Epithelial cell of proximal tubule (primary cell): ENCODE measurements around the gene TBC1D10A. TPM values are rescaled to one million over a fixed set of nuclear protein-coding genes. Genes with fewer than 3 reads are reported as not detected.

ENCODE experiments used
- DNase-seq: peaks from one replicate; pipeline ENCODE4 v3.0.0-alpha.2; 2011; ENCODE audit warnings: low read depth
- H3K4me3 ChIP-seq: 2 replicates; pipeline ENCODE4 v1.5.1; 2011; ENCODE audit warnings: low read depth, mild to moderate bottlenecking, low read length
- total RNA-seq: library from RNA; depleted of rRNA; stranded (reverse); fragments of >200 nt; gene quantifications from 2 replicates; pipeline ENCODE4 v1.2.3, GENCODE V29; 2015
- TF ChIP-seq, protein P1 (sequence below): conservative IDR thresholded peaks from 2 replicates; pipeline ENCODE4 v1.5.1; 2012; ENCODE audit warnings: low read depth, mild to moderate bottlenecking, low read length

TBC1D10A gene
- total RNA-seq, 1 donor from 2014 or later: 22.9 TPM

DNA sequence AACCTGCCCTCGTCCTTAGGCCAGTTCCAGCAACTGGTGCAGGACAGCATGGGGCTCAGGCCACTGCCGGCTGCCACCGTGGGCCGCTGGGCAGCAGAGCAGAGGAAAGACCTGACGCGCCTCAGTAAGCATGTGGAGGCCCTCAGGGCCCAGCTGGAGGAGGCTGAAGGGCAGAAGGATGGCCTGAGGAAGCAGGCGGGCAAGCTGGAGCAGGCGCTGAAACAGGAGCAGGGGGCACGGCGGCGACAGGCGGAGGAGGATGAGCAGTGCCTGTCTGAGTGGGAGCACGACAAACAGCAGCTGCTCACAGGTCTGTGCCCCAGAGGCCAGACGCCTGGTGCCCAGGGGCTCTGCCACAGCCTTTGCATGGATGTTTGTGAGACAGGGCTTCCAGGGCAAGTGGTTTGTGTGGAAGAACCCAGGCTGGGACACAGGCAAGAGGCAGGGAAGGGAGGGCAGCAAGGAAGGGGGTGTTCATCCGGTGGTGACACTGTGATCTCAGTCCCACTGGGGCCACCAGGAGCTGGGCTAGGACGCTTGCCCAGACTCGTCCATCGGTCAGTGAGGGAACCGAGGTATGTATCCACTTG, 44.0 kb upstream of the TBC1D10A start:
- H3K4me3 ChIP-seq: no peak overlapping the region
- no peak for DNase-seq
- TF ChIP-seq, protein P1, sequence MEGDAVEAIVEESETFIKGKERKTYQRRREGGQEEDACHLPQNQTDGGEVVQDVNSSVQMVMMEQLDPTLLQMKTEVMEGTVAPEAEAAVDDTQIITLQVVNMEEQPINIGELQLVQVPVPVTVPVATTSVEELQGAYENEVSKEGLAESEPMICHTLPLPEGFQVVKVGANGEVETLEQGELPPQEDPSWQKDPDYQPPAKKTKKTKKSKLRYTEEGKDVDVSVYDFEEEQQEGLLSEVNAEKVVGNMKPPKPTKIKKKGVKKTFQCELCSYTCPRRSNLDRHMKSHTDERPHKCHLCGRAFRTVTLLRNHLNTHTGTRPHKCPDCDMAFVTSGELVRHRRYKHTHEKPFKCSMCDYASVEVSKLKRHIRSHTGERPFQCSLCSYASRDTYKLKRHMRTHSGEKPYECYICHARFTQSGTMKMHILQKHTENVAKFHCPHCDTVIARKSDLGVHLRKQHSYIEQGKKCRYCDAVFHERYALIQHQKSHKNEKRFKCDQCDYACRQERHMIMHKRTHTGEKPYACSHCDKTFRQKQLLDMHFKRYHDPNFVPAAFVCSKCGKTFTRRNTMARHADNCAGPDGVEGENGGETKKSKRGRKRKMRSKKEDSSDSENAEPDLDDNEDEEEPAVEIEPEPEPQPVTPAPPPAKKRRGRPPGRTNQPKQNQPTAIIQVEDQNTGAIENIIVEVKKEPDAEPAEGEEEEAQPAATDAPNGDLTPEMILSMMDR: no peak

DNA sequence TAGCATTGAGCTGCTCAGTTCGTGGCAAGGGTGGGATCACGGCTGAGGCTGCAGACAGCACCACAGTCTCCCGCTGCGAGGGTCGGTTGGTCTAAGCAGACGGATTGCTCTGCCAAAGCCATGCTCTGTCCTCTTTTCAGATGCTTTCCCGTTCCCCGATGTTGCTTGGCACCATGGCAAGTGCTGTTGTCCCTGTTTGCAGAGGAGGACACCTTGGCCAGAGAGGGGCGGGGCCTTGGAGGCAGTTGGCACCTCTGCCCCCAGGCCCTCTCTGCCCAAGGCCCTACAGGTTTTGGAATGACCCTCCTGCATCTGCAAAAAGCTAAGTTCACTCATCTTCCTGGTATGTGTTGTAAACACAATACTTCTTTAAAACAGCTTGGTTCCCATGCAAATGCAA, 41.7 kb upstream of the TBC1D10A start:
- TF ChIP-seq, protein P1: no peak
- DNase-seq: no peak
- H3K4me3 ChIP-seq: no peak overlapping the region

DNA sequence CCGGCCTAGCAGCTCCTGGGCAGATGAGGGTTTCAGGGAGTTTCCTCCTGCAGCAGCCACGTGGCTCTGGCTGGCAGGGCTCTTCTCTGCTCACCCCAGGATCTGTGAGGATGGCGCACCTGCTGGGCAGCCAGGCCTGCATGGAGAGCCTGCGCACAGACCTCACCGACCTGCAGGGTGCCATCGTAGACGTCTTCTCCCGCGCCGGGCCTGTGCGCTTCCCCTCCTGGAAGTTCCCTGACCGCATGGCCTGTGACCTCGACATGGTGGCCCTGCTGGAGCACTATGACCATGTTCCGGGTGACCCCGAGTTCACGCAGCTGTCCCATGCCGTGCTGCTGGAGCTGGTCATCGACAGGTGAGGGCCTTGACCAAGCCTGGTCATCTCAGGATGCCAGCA, 39.1 kb upstream of the TBC1D10A start:
- DNase-seq: no peak
- TF ChIP-seq, protein P1: no peak

DNA sequence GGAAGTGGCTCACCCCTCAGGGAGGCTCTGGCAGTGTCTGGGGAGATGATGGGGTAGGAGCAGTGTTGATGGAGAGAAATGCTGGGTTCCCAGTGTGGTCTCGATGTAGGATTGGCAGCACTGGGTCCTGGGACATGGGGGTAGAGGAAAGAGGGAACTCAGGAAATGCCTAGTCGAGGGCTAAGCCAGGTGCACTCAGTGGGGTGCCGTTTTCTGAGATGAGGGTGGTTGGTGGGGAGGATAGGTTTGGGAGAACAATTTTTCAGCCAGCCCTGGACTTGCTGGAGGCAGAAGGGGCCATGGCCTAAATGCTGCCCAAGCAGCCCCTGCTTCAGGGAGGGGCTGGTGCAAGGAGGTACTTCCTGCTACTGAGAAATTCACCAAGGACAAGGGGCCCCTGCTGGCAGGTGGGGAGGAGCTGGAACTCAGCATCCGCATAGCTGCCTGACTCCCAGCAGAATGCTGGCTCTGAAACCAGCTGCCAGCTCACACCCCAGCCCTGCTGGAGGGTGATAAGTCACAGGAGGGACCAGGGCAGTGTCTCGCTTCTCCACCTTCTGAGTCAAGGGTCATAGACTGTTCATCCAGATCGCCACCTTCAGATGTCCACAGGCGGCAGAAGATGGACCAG, 36.0 kb upstream of the TBC1D10A start:
- no peak overlapping the region for H3K4me3 ChIP-seq
- TF ChIP-seq, protein P1: no peak
- no peak for DNase-seq

More for the DNA sequence above, 39.1 kb upstream of the TBC1D10A start:
- H3K4me3 ChIP-seq: no peak overlapping the region

DNA sequence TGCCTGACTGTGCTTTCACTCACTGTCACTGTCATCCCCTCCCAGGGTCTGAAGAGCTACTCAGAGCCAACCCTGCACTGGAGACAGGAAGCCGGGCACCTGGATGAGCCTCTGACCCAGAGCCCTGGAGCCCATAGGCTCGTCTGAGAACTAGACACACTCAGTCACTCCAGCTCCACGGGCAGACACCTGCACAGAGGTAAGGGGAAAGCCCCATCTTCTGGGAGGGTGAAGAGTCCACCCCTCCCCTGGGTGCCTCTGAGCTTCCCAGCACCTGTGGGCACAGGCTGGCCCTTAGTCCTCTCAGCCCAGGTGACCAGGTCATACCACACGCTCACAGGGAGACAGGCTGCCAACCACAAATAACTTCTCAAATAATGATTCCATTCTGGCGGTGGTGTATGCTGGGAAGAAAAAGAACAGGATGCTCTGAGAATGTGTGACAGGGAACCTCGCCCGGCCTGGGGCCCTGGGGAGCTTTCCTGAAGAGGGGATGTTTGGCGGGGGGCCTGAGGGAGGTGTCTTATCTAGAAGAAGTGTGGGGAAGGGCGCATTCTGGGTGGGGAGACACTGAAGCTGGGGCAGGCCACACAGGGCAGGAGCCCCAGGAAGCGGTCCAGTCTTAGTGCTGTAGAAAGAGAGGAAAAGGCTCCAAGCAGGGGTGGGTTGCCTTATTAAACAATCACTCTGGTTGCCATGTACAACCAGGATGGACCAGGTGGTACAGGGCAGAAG, 35.3 kb upstream of the TBC1D10A start:
- DNase-seq: no peak
- H3K4me3 ChIP-seq: no peak overlapping the region
- TF ChIP-seq, protein P1: no peak

DNA sequence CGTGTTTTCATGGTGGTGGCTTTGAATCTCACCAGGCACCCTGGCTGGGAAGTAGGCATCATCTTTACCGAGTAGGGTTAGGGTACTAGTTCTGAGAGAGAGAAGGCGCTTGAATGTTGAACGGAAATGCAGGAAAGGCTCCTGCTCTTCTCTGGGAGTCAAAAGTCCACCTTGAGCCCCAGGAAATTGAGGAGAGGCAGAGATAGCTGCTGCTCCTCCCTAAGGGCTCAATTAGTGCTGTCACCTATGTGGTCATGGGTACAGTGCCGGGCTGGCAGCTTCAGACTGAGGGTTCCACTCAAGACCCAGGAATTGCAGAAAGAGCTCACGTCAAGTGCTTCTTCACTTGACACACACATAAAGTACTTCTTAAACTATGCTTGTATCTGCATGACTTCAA, 31.8 kb upstream of the TBC1D10A start:
- no peak for DNase-seq
- TF ChIP-seq, protein P1: no peak
- no peak overlapping the region for H3K4me3 ChIP-seq
